H1 (cell line): ENCODE measurements around the gene DEAF1. TPM values are rescaled to one million over a fixed set of nuclear protein-coding genes. Genes with fewer than 3 reads are reported as not detected.

Source experiments
- CTCF ChIA-PET: fragments of 300-600 bp; sonication (Branson Sonifier 250); formaldehyde crosslinking; loops from one replicate; lab custom pipeline; 2021; ENCODE audit not compliant: partially characterized antibody; lab: Charles Lee
- POLR2A ChIA-PET: fragments of 300-600 bp; sonication (Branson Sonifier 250); formaldehyde crosslinking; loops from one replicate; lab custom pipeline; 2021; ENCODE audit warnings: inconsistent platforms; ENCODE audit not compliant: partially characterized antibody; lab: Charles Lee
- DNase-seq, 2 experiments: peaks; one replicate each; pipeline versions ENCODE4 v3.0.0 to v3.0.0-alpha.2; 2010 to 2022; ENCODE audit warnings: low spot score in 2 of 2, low read depth in 1 of 2, mixed read lengths in 1 of 2
- FAIRE-seq: peaks from 2 replicates; lab custom pipeline; 2011; peaks lifted over from hg19 to GRCh38; lab: Jason Lieb, UNC
- H2AFZ ChIP-seq: 2 replicates; pipeline ENCODE4 v1.8.1; 2012; ENCODE audit warnings: low read length, inconsistent platforms
- H2AK5ac ChIP-seq: 2 replicates; pipeline ENCODE4 v1.6.1; 2013; ENCODE audit warnings: low read depth, low read length
- H2BK120ac ChIP-seq: replicated peaks from 2 replicates; pipeline ENCODE3; 2013; ENCODE audit warnings: low read depth, low read length, inconsistent platforms
- H2BK12ac ChIP-seq: 2 replicates; pipeline ENCODE4 v1.6.1; 2013; ENCODE audit warnings: low read depth, low read length
- H2BK15ac ChIP-seq: 2 replicates; pipeline ENCODE4 v1.6.1; 2013; ENCODE audit warnings: low read length
- H2BK20ac ChIP-seq: 2 replicates; pipeline ENCODE4 v1.6.1; 2013; ENCODE audit warnings: low read length
- H2BK5ac ChIP-seq: 2 replicates; pipeline ENCODE4 v1.6.1; 2013; ENCODE audit warnings: low read depth, low read length
- H3K14ac ChIP-seq: 2 replicates; pipeline ENCODE4 v1.6.1; 2013; ENCODE audit warnings: inconsistent platforms; ENCODE audit not compliant: insufficient read length
- H3K18ac ChIP-seq: 2 replicates; pipeline ENCODE4 v1.6.1; 2013; ENCODE audit warnings: low read length; ENCODE audit errors: extremely low read depth
- H3K23ac ChIP-seq: 2 replicates; pipeline ENCODE4 v1.6.1; 2013; ENCODE audit warnings: inconsistent platforms; ENCODE audit not compliant: insufficient read length
- H3K23me2 ChIP-seq: 2 replicates; pipeline ENCODE4 v1.6.1; 2013; ENCODE audit warnings: low read depth, low read length
- H3K27ac ChIP-seq: 2 replicates; pipeline ENCODE4 v1.6.1; 2011; ENCODE audit warnings: low read depth, low read length, inconsistent platforms
- H3K27me3 ChIP-seq, 4 experiments: replicated peaks in 1 of 4; 1 replicate in 1 of 4; 2 replicates in 3 of 4; pipeline versions ENCODE4 v1.6.1 to v1.8.1; 2011 to 2013; ENCODE audit warnings: low read length in 3 of 4, mild to moderate bottlenecking in 3 of 4, inconsistent platforms in 2 of 4, mixed read lengths in 2 of 4, moderate library complexity in 1 of 4; ENCODE audit not compliant: control insufficient read depth in 3 of 4, insufficient read depth in 3 of 4; ENCODE audit errors: extremely low read depth in 1 of 4
- H3K36me3 ChIP-seq, 4 experiments: 2 replicates each; pipeline versions ENCODE4 v1.6.1 to v1.8.1; 2011 to 2013; ENCODE audit warnings: mild to moderate bottlenecking in 4 of 4, low read length in 3 of 4, moderate library complexity in 2 of 4, control low read depth in 1 of 4, inconsistent platforms in 1 of 4; ENCODE audit not compliant: insufficient read depth in 4 of 4, control insufficient read depth in 2 of 4
- H3K4ac ChIP-seq: replicated peaks from 2 replicates; pipeline ENCODE3; 2013; ENCODE audit warnings: low read length, low read depth, mixed read lengths, inconsistent platforms; ENCODE audit not compliant: insufficient read length
- H3K4me1 ChIP-seq, 4 experiments: replicated peaks in 1 of 4; 1 replicate in 1 of 4; 2 replicates in 3 of 4; pipeline versions ENCODE4 v1.6.1 to v1.8.1; 2011 to 2013; ENCODE audit warnings: low read length in 3 of 4, inconsistent platforms in 2 of 4, mixed read lengths in 1 of 4; ENCODE audit not compliant: insufficient read depth in 4 of 4, control insufficient read depth in 3 of 4
- H3K4me2 ChIP-seq, 2 experiments: 2 replicates each; pipeline versions ENCODE4 v1.6.1 to v1.8.1; 2011 to 2013; ENCODE audit warnings: low read depth in 2 of 2, low read length in 2 of 2, control low read depth in 1 of 2, inconsistent platforms in 1 of 2, mild to moderate bottlenecking in 1 of 2; ENCODE audit not compliant: insufficient read depth in 1 of 2
- H3K4me3 ChIP-seq, 4 experiments: fragments of 200-600, 300-600 bp in 1 of 4; sonication (generic), shearing (Covaris generic), sonication (Bioruptor Twin) in 1 of 4; 2 replicates each; pipeline versions ENCODE4 v1.5.1 to v1.8.1; 2011 to 2016; ENCODE audit warnings: low read length in 4 of 4, low read depth in 3 of 4, control low read depth in 2 of 4, inconsistent platforms in 2 of 4, mild to moderate bottlenecking in 2 of 4, mixed read lengths in 1 of 4, moderate library complexity in 1 of 4; ENCODE audit not compliant: insufficient read depth in 2 of 4; ENCODE audit errors: extremely low read depth in 1 of 4
- H3K56ac ChIP-seq: replicated peaks from 2 replicates; pipeline ENCODE3; 2013; ENCODE audit warnings: low read depth, mild to moderate bottlenecking, mixed read lengths, low read length, inconsistent platforms; ENCODE audit not compliant: insufficient read length
- H3K79me1 ChIP-seq: 2 replicates; pipeline ENCODE4 v1.6.1; 2013; ENCODE audit warnings: low read depth, low read length, control low read depth
- H3K79me2 ChIP-seq, 2 experiments: 2 replicates each; pipeline versions ENCODE4 v1.6.1 to v1.8.1; 2012 to 2013; ENCODE audit warnings: low read length in 2 of 2, mild to moderate bottlenecking in 2 of 2, inconsistent platforms in 1 of 2; ENCODE audit not compliant: insufficient read depth in 2 of 2, control insufficient read depth in 1 of 2
- H3K9ac ChIP-seq, 4 experiments: replicated peaks in 1 of 4; 1 replicate in 1 of 4; 2 replicates in 3 of 4; pipeline versions ENCODE4 v1.6.1 to v1.8.1; 2011 to 2013; ENCODE audit warnings: low read depth in 3 of 4, low read length in 3 of 4, control low read depth in 2 of 4, mild to moderate bottlenecking in 2 of 4, moderate library complexity in 2 of 4, inconsistent platforms in 1 of 4; ENCODE audit errors: extremely low read depth in 1 of 4
- H3K9me3 ChIP-seq, 2 experiments: 2 replicates each; pipeline versions ENCODE4 v1.6.1 to v1.8.1; 2012 to 2013; ENCODE audit warnings: mild to moderate bottlenecking in 2 of 2, moderate library complexity in 2 of 2, control low read depth in 1 of 2, inconsistent platforms in 1 of 2, low read depth in 1 of 2, low read length in 1 of 2, mixed read lengths in 1 of 2; ENCODE audit not compliant: insufficient read depth in 2 of 2
- H4K20me1 ChIP-seq, 2 experiments: replicated peaks in 1 of 2; 2 replicates each; pipeline versions ENCODE3 to v1.8.1; 2011 to 2013; ENCODE audit warnings: inconsistent platforms in 2 of 2, low read length in 2 of 2, mild to moderate bottlenecking in 1 of 2; ENCODE audit not compliant: insufficient read depth in 2 of 2, control insufficient read depth in 1 of 2
- H4K5ac ChIP-seq: 2 replicates; pipeline ENCODE4 v1.6.1; 2013; ENCODE audit warnings: low read length, low read depth, mixed read lengths, inconsistent platforms; ENCODE audit not compliant: insufficient read length
- H4K8ac ChIP-seq: 2 replicates; pipeline ENCODE4 v1.8.0; 2013; ENCODE audit warnings: mild to moderate bottlenecking, moderate library complexity, low read length, inconsistent platforms; ENCODE audit not compliant: insufficient read depth; ENCODE audit errors: extremely low read depth
- H4K91ac ChIP-seq: replicated peaks from 2 replicates; pipeline ENCODE3; 2013; ENCODE audit warnings: low read length, mixed read lengths, inconsistent platforms; ENCODE audit not compliant: insufficient read length
- CHD1 ChIP-seq: IDR thresholded peaks from 2 replicates; pipeline ENCODE4 v1.6.1; 2012; ENCODE audit warnings: low read depth, low read length, improper control_type of control experiment
- EZH2 ChIP-seq: fragments of 200-600 bp; sonication (generic); IDR thresholded peaks from 2 replicates; pipeline ENCODE4 v1.7.1; 2012; ENCODE audit warnings: low read depth, mild to moderate bottlenecking, moderate library complexity, low read length, inconsistent platforms; ENCODE audit not compliant: severe bottlenecking
- GTF2F1 ChIP-seq: IDR thresholded peaks from 2 replicates; pipeline ENCODE4 v1.6.1; 2012; ENCODE audit warnings: low read depth, low read length, improper control_type of control experiment, borderline replicate concordance
- JUND ChIP-seq: IDR thresholded peaks from 2 replicates; pipeline ENCODE4 v1.6.1; 2011; ENCODE audit warnings: mild to moderate bottlenecking, improper control_type of control experiment, low read length
- POU5F1 ChIP-seq: IDR thresholded peaks from 2 replicates; pipeline ENCODE4 v1.6.1; 2011; ENCODE audit warnings: low read depth, mild to moderate bottlenecking, low read length, moderate library complexity
- RBBP5 ChIP-seq: IDR thresholded peaks from 2 replicates; pipeline ENCODE4 v1.7.1; 2012; ENCODE audit warnings: low read depth, mild to moderate bottlenecking, inconsistent platforms, low read length, moderate library complexity, borderline replicate concordance
- SAP30 ChIP-seq: fragments of 300-600 bp; sonication (generic); IDR thresholded peaks from 2 replicates; pipeline ENCODE4 v1.7.1; 2012; ENCODE audit warnings: low read length, moderate library complexity, mild to moderate bottlenecking, inconsistent platforms; ENCODE audit not compliant: insufficient read depth, insufficient replicate concordance
- SP4 ChIP-seq: IDR thresholded peaks from 2 replicates; pipeline ENCODE4 v1.6.1; 2012; ENCODE audit warnings: low read length, inconsistent platforms
- SRF ChIP-seq: IDR thresholded peaks from 2 replicates; pipeline ENCODE4 v1.6.1; 2011; ENCODE audit warnings: mild to moderate bottlenecking, low read depth, low read length, moderate library complexity
- TCF12 ChIP-seq: IDR thresholded peaks from 2 replicates; pipeline ENCODE4 v1.6.1; 2011; ENCODE audit warnings: low read depth, mild to moderate bottlenecking, low read length
- WGBS, 2 experiments: shearing (Covaris generic) in 1 of 2; methylation state at CpG; one replicate each; pipeline versions ENCODE4 v1.1.6 to v1.1.7; 2013 to 2015; ENCODE audit warnings: low lambda C conversion rate in 2 of 2, mixed read lengths in 2 of 2, inconsistent platforms in 1 of 2, low coverage in 1 of 2, missing lambda C conversion rate in 1 of 2; ENCODE audit not compliant: insufficient replicate concordance in 2 of 2, insufficient coverage in 1 of 2, insufficient read length in 1 of 2; ENCODE audit errors: extremely low coverage in 1 of 2, missing lambda C conversion rate in 1 of 2; 5-methylcytosine and 5-hydroxymethylcytosine counted together
- polyA plus RNA-seq, 7 experiments: library from polyadenylated mRNA; depleted of rRNA in 3 of 7; stranded (reverse) in 5 of 7; unstranded in 2 of 7; fragments of >200 nt in 5 of 7; fragments of 200-250 nt in 2 of 7; gene quantifications; 1 replicate in 5 of 7; 2 replicates in 1 of 7; 4 replicates in 1 of 7; pipeline versions ENCODE4 v1.2.1 to v1.2.3, GENCODE V29; 2011 to 2013; ENCODE audit warnings: missing spikeins in 2 of 7, mixed read lengths in 2 of 7
- total RNA-seq: library from RNA; stranded (reverse); fragmentation: NEBNext Ultra II Directional; extraction: Animal tissue kit (Norgen Biotek cat#: 25700); gene quantifications from 2 replicates; pipeline ENCODE4 v1.2.1, GENCODE V29; 2021
- TF ChIP-seq, protein P1 (sequence below): IDR thresholded peaks from 2 replicates; pipeline ENCODE4 v1.6.1; 2012; ENCODE audit warnings: low read length, inconsistent platforms

DEAF1 gene
- total and polyA plus RNA-seq, 2 of the 8 experiments (the other 6 are each of a cell fraction or from before 2014, with no cell fraction given) = 47.3 to 58.4 TPM

GRCh38 chr11:650482-650881, 44.5 kb downstream of the DEAF1 start:
- ChIA-PET POLR2A (interaction anchor here (1.9 kb wide), 1 partner anchor 39 kb away, joined by 5 read pairs; no protein-coding TSS in a partner anchor), CTCF (interaction anchor here (1.0 kb wide), 1 partner anchor 14 kb away, joined by 3 read pairs; no protein-coding TSS in a partner anchor)
- H3K23me2 ChIP-seq = no peaks in the 10 kb centered on the region
- H3K9ac ChIP-seq = no peak overlapping the region
- no peak overlapping the region for H2BK20ac ChIP-seq
- no peak overlapping the region for H4K91ac ChIP-seq
- no peak overlapping the region for H4K8ac ChIP-seq
- no peaks in the 10 kb centered on the region for H3K79me1 ChIP-seq
- H3K4me2 ChIP-seq = no peak overlapping the region
- H2BK12ac ChIP-seq = no peak overlapping the region
- WGBS, 2 experiments = 93% methylated on average over 10 of the region's 10 CpGs; no CpG with 5 or more reads in 1 of the 2 experiments
- H3K23ac ChIP-seq = no peak overlapping the region
- H2BK120ac ChIP-seq = no peak overlapping the region
- H3K27me3 ChIP-seq = no peaks in the 10 kb centered on the region
- no peaks in the 10 kb centered on the region for H3K79me2 ChIP-seq
- FAIRE-seq (no peak), DNase-seq (no peak)
- H3K9me3 ChIP-seq = no peaks in the 10 kb centered on the region
- no peak overlapping the region for H3K27ac ChIP-seq
- peaks cover 0 to 15% (median 5%) of the 10 kb centered on the region in 4 experiments; a peak in 5 of 8 replicates for H3K36me3 ChIP-seq
- no peak overlapping the region for H4K5ac ChIP-seq
- H4K20me1 ChIP-seq = peaks cover 0 to 2% of the 10 kb centered on the region in 2 experiments
- no peak overlapping the region for H2AFZ ChIP-seq
- H3K4ac ChIP-seq = no peak overlapping the region
- no peak overlapping the region for H3K18ac ChIP-seq
- H3K14ac ChIP-seq = no peak overlapping the region
- H3K4me1 ChIP-seq = no peaks in the 10 kb centered on the region
- H2BK15ac ChIP-seq = no peak overlapping the region
- H2BK5ac ChIP-seq = no peak overlapping the region
- H3K4me3 ChIP-seq = no peak overlapping the region
- H3K56ac ChIP-seq = no peak overlapping the region
- H2AK5ac ChIP-seq = no peak overlapping the region
- no peak for TF ChIP-seq JUND
- TF ChIP-seq GTF2F1 = no peak
- TF ChIP-seq SP4 = no peak
- no peak for TF ChIP-seq RBBP5
- TF ChIP-seq, protein P1, sequence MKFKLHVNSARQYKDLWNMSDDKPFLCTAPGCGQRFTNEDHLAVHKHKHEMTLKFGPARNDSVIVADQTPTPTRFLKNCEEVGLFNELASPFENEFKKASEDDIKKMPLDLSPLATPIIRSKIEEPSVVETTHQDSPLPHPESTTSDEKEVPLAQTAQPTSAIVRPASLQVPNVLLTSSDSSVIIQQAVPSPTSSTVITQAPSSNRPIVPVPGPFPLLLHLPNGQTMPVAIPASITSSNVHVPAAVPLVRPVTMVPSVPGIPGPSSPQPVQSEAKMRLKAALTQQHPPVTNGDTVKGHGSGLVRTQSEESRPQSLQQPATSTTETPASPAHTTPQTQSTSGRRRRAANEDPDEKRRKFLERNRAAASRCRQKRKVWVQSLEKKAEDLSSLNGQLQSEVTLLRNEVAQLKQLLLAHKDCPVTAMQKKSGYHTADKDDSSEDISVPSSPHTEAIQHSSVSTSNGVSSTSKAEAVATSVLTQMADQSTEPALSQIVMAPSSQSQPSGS = no peak
- TF ChIP-seq SRF = no peak
- no peak for TF ChIP-seq SAP30
- TF ChIP-seq POU5F1 = no peak
- TF ChIP-seq CHD1 = no peak
- TF ChIP-seq TCF12 = no peak
- TF ChIP-seq EZH2 = no peak
